HG03060 (cell line): ENCODE data around the gene PITPNC1.
"Not testable (repeated sequence)": the region's sequence is repeated elsewhere in the genome, so short reads cannot be mapped to it uniquely, and the experiment has no call there.

Experiments
- ATAC-seq: cut with Tn5 transposase; IDR thresholded peaks from one replicate; pipeline ENCODE4 v1.9.1; 2021; ENCODE audit warnings: low read depth, moderate number of reproducible peaks; ENCODE audit not compliant: unreplicated experiment

PITPNC1 gene

GRCh38 chr17:67503184-67503583 is 126.1 kb downstream of the PITPNC1 start:
- ATAC-seq = no peak

DNA sequence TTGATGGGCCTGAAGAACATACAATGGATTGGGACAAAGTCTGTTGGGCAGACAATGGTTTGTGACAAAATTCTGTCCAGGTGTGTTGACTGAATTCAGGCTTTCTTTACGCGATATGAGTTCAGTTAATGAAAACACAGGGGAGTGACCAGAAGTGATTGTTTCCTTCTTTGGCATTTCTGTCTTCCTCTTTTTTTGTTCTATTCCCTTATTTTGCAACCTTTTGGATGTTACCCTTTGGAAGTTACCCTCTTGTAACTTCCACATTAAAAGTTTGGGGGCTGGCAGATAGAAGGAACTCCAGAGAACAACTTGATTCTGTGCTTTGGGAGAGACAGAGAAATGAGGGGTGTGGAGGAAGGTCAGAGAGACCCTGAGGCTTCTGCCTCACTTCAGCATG is 126.7 kb downstream of the PITPNC1 start:
- ATAC-seq = no peak

GRCh38 chr17:67504182-67504581 is 127.1 kb downstream of the PITPNC1 start:
- ATAC-seq = no peak

DNA sequence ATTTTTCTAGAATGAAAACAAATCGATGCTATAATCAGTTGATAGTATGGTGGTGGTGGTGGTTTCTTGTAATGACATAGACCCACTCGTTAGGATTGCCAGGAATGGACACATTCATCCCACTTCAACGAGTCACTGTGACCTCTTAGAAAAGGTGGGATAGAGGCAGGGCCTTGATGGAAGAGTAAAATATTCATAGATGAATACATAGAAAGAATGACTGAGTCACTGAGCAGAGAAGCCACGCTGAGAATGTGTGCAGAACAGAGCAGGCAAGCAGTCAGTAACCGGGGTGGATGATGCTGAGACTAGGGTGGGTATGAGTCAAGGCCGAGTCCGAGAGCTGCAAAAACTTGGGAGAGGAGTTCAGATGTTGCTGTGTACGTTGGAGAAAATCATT is 129.9 kb downstream of the PITPNC1 start:
- no peak for ATAC-seq

DNA sequence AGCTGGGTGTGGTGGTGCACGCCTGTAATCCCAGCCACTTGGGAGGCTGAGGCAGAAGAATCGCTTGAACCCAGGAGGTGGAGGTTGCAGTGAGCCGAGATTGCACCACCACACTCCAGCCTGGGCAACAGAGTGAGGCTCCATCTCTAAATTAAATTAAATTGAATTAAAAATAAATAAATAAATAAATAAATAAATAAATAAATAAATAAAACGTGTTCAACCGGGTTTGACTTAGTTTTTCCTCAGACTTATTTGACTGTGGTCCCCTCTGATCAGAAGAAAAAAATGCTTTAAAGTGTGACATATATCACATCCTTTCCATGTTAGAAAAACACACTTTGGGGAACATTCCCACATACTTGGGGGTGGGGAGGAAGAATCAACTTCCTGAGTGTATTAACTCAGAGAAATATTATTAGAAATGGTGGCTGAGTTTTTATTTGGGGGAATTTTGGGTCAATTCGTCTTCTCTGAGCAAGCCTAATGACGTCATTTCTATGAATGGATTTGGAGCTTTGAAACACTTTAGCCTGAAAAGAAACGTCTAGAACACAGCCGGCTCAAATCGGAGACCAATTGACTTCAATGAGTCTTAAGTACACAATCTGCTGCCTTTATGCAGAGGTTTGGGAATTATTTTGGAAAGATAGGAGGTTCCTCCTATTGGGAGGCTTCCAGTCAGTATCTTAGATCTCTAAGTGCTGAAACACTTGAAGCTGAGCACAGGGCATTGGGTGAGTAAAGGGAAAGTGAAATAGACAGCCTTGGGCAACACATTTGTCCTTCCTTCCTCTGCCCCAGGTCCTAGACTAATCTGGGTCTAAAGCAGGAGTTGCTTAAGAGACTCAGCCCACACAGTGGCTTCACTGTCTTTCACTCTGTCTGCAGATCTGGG is 132.6 kb downstream of the PITPNC1 start:
- no peak for ATAC-seq

DNA sequence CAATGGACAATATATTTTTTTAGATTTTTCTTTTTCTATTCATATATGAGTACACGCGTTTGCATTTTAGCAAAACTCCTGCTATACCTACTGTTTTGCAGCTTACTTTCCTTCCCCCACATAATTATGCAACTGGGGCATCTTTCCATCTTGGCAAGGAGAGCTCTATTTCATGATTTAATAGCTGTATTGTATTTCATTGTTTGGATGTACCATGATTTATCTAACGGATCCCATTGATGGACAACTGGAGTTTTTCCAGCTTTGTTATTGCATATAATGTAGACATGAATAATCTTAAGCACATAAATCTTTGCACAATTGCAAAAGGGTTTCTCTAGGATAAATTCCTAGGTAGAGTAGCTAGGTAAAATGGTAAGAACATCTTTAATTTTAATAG is 133.9 kb downstream of the PITPNC1 start:
- ATAC-seq = no peak

DNA sequence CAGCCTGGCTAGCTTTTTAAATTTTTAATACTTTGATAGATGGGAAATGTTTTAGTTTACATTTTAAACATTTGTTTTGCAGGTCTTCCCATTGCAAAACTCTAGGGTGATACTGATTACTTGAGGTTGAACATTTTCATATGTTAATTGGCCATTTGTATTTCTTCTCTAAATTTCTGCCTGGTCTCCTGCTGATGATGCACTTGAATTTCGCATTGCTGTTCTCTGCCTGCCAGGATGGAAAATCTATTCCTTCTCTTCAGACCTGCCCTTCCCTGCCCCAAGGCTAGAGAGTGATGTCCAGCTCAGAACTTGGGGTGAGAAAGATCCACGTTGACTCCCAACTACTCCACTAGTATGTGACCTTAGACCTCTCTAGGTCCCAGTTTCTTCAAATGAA is 134.7 kb downstream of the PITPNC1 start:
- no peak for ATAC-seq

DNA sequence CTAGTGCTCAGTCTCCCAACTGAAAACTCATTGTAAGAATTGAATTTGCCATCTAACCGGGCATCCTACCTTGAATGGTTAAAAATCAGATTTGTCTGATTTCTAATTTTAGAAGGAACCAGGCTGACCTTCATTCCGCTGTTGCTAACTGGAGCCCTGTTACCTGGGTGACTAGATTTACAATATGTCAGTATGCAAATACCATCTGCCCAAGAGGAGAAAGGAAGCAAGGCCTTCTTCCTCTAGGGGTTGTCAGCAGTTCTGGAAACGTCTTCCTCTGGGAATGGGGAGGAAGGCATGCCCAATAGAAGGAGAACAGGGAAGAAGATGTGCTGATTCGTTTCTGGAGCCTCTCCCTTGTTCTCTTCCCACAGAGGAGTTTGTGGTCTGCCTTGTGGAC is 137.9 kb downstream of the PITPNC1 start:
- ATAC-seq = no peak

DNA sequence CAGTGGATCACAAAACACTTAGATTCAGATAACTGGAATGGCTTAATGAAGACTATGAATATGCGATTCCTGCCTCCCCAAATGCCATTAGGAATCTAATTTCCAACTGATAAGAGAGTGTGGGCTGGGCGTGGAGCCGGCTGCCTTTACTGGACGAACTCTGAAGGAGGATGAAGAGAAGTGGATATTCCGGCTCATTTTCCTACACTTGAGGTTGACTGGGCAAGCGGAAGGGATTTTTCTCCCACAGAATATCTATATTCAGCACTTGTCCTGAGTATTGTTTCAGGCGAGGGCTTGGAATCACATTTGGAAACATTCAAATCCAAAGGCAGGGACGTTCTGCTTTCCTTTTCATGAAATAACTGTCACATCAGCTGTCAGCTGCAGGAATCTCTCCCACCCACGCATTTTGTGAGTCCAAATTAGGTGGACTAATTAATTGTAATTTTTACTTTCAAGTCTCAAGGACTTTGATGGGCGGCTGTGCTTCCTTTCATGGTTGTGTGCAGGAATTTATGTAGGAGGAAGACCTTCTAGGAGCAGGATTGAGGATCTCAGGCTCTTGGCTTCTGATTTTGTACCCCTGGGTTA is 138.5 kb downstream of the PITPNC1 start:
- no peak for ATAC-seq

- not testable (repeated sequence) for ATAC-seq
Observed at GRCh38 chr17:67516571-67516970, 139.5 kb downstream of the PITPNC1 start.

- ATAC-seq = no peak
Observed at GRCh38 chr17:67517325-67517724, 140.2 kb downstream of the PITPNC1 start.

DNA sequence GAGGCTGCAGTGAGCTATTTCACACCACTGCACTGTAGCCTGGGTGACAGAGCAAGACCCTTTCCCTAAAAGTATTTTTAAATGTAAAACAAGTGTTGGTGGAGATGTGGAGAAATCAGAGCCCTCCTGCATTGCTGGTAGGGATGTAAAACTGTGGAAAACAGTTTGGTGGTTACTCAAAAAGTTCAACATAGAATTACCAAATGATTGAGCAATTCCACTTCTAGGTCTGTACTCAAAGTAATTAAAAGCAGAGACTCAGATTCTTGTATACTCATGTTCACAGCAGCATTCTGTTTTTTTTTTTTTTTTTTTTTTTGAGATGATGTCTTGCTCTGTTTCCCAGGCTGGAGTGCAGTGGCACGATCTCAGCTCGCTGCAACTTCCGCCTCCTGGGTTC is 141.8 kb downstream of the PITPNC1 start:
- ATAC-seq = no peak

- no peak for ATAC-seq
Observed at GRCh38 chr17:67519801-67520251, 142.7 kb downstream of the PITPNC1 start.

DNA sequence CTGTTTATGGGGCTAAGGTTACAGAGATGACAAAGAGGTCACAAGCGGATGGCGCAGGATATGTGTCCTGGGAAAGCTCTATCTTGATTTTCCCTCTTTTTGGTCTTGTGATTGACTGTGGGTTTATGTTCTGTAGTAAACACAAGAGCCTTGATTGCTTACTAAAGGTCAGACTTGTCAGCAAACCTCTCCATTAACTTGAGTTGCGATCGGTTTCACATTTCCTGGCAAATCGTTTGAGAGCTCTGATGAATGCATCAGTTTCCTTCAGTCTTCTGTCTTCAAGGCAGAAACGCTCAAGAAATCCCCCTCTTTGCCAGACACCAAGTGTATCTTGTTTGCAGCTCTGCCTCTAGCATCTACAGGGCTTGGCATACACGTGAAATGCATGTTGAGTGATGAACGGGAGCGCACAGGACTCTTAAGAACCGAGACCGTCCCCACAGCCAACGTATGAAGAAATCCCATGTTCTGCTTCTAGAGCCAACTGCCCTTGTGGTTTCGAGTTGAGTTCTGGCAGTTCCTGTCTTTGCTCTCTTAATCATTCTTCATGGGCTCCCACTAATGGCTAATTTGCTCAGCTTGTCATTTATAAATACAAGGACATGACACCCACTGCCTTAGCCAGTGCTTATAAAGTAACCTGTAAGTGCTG is 143.3 kb downstream of the PITPNC1 start:
- ATAC-seq = no peak

- no peak for ATAC-seq
Observed at GRCh38 chr17:67520916-67521774, 144.1 kb downstream of the PITPNC1 start.

GRCh38 chr17:67521775-67522069 is 144.6 kb downstream of the PITPNC1 start:
- no peak for ATAC-seq

DNA sequence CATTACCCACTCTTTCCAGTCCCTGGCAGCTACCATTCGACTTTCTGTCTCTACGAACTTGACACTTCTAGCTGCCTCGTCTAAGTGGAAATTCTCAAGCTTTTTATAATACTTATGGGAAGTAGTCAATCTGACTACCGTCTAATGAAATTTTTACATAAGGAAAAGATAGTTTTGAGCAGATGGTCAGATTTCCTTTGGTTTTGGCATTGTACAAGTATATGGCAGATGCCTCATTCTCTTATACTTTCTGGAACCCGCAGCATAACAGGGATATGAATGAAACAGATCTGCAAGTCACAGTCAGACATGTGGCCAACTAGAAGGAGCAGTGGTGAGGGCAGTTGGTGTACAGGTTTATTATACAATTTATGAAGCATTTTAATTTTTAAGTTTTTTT is 146.0 kb downstream of the PITPNC1 start:
- no peak for ATAC-seq

DNA sequence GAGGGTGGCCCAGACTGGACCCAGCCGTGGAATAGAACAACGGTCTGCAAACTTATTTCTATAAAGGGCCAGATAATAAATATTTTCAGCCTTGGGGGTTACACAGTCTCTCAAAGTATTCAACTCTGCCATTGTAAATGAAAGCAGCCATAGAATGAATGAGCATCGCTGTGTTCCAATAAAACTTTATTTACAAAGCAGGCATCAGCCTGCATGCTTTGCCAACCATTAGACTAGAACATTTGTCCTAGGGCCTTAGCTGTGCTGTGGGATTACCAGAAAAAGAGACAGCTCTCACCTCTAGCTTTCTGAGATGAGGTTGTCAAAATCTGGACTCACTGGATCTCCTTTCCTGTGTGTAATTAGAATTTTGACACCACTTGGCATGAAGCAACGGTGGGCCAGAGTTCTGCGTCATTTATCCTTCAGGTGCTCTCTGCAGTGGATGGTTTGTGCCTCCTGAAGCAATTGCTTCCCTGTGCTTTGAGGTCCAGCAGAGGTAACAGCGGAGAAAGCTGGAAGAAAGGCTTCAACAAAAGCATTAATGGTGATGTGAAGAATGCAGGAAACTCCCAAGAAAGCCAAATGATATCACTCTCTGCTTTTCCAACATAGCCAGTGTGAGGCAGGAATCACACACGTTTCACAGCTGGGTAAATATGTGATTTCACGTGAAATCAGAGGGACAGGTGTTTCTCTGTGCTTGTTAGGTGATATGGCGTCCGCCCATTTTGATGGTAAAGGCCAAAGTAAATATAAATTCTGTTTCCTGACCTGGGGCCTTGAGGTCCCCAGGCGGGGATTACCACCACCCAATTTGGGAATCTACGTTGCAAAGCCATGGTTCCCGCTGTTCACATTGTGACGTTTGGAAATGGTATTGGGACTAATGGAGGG is 148.4 kb downstream of the PITPNC1 start:
- ATAC-seq = no peak

- no peak for ATAC-seq
Observed at GRCh38 chr17:67526700-67527099, 149.6 kb downstream of the PITPNC1 start.
